HG03039 (cell line): ENCODE measurements around the gene ADAMTS17.

ENCODE experiments used
- ATAC-seq: cut with Tn5 transposase; IDR thresholded peaks from one replicate; pipeline ENCODE4 v1.9.1; 2021; ENCODE audit warnings: mild to moderate bottlenecking, moderate library complexity; ENCODE audit not compliant: unreplicated experiment

ADAMTS17 gene

DNA sequence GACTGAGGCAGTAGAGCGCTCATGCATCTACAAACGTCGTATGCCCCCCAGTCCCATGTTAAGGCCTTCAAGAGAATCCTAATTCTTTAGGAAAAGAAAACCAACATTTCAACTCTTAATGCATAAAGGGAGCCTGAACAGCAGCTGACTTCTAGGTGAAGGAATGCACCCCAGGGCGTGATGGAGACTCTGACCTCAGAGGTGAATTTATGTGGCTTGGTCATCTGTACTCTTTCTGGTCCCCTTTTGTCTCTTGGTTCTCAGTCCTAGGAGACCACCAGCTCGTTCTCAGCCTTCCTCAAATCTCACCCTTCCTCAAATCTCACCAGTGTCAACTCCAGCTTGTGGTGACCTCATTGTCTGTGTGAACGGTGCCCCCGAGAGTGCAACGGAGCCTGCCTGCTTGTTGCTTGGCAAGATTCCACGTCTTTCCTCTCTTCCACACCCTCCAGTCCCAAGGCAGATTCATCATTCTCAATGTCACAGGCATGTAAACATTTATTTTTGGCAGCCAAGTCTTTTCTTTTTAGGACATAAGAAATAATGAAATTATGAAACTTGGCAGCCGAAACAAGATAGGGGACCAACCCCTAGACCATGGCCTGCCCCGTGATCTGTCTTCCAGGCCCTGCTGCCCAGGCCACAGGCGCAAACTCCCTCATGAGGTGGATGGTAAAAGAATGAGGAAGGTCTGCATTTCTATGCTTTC is 166.2 kb downstream of the ADAMTS17 start:
- no peak for ATAC-seq

DNA sequence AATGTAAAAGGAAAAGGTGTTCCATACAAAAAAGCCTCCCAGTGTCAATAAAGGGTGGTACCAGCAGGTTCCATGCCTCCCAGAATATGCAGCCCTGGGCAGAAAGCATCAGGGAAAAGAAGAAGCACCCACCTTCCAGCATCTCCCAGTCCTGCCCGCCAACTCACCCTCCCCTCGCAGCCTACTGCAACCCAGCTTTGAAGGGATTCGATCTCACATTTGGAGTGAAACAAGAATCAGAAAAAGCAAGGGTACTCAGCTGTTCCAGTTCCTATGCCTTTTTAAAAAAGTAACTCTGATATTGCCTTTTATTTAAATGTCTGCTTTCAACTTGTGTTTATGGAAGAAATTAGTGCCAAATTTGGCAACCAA is 166.9 kb downstream of the ADAMTS17 start:
- no peak for ATAC-seq

DNA sequence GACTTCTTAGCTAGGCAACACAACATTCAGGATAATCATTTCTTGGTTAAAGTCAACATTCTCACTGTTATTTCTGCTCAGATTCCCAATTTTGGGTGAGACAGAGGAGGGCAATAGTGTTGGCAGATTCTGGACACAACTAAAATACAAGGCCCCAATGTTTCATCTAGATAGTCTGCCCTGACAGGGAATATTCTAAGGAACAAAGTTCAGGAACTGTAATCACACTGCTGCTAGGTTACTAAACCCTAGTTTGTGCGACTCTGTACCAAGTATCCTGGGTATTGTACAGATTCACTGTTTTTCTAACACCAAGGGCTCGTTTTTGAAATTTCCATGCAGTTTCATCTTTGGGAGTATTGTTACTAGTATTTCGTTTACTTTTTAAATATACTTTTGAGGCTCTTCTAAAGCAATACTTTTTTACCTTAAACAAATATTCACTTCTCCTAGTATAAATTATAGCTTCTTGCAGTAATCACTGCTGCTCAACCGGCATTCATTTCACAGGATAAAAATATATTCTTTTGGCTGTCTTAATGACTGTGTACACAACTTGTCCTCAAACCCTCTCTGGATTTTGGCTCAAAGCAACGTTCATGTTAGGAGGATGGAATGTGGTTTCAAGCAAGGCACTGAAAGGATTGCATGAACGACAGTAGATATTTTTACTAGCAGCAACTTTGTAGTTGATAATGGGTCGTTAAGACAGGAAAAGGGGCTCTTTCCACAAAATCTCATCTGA is 167.4 kb downstream of the ADAMTS17 start:
- no peak for ATAC-seq

DNA sequence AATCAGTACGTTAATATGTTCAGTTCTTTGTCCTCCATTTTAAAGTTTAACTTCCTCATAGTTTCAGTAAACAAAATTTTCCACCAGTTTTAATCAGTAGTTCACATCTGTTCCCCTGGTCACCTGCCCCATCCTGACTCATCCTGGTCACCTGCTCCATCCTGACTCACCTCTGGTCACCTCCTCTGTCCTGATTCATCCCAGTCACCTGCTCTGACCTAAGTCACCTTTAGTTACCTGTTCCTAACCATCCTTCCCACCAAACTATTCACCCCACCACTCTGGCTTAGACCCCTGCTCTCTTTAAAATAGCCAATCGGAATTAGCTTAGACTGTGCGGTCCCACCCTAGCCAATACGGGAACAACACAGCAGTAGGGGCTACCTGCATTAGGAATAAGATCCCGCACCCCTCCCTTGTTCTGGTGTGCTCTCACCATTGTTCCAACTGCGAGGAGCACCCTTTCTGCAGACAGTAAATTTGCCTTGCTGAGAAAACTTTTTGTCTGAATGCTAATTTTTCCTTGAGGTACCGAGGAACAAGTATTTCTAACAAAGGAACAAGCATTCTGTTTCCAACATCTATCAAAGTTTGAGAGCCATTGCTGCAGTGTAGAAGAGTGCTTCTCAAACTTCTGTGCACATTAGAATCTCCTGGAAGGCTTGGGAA is 169.3 kb downstream of the ADAMTS17 start:
- ATAC-seq, result no peak

DNA sequence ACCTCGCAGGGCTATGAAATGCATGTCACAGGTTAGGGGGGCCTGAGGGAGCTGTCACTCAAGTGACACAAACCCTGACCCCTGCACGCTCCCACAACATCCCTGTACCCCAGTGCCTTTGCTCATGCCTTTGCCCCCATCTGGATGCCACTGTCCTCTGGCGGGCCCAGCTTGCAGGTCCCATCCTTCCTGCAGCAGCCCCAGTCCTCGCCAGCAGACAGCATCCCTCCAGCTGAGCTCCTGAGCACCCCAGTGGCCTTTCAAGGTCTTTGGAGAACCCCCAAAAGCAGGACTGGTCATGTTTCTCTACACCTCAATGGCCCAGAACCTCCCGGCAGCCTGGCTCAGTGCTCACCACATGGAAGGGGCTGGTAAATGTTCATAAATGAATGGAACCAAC is 170.4 kb downstream of the ADAMTS17 start:
- ATAC-seq, result no peak

GRCh38 chr15:100170291-100171210 is 171.2 kb downstream of the ADAMTS17 start:
- peak; percentile 86 for ATAC-seq

GRCh38 chr15:100169615-100170290 is 172.0 kb downstream of the ADAMTS17 start:
- ATAC-seq, result no peak

DNA sequence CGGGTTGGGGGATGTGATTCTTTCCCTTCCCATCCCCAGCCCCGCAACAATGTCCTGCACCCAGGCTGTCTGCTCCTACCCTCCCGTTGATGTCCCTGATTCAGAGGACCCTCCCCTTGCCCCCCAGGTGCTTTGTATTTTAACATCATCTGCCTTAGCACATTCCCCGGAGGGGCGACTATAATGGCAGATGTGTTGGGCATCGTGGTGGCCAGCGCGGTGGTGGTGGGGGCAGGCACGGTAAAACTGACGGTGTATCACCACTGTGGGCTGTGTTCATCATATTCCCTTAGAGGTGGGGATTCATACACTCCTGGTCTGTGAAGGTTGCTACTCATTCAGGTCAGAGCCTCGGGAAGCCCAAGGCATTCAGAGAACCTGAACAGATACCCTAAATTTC is 173.0 kb downstream of the ADAMTS17 start:
- no peak for ATAC-seq

DNA sequence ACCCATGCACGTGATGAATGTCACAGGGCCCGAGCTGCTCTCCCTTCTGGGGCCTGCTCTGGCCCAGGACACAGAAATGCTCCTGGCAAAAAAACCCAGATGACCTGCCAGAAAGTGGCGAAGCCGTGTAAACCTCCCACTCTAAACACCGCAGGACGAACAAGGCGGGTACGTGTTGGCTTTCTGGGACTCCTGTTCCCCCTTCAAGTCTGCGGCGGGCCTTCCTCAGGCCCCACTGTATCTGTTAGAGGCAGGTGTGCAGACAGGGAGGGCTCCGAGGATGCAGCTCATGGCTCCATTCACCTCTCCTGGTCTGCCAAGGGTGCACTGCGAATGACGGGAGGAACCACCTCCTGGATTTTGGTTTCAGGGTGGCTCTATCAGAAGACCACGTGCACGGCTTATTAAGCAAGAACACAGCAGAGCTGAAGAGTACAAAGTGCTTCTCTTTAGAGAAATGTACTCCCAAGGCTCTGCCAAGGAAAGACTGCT is 173.8 kb downstream of the ADAMTS17 start:
- no peak for ATAC-seq

DNA sequence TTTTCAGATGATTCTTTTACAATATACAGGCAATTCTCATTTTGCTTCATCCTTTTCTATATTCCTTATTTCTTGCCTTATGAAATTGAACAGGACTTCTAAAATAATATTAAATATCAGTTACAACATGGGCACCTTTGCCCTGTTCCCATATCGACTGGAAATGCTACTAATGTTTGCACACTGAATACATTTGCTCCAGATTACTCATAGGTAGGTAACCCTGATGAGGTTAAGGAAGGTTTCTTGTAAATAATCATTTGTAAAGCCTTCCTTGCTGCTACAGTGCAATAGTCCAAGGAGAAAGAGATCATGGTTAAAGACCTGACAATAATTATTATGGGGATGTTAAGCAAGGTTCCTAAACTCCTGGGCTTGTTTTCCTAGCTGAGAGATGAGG is 175.5 kb downstream of the ADAMTS17 start:
- no peak for ATAC-seq

DNA sequence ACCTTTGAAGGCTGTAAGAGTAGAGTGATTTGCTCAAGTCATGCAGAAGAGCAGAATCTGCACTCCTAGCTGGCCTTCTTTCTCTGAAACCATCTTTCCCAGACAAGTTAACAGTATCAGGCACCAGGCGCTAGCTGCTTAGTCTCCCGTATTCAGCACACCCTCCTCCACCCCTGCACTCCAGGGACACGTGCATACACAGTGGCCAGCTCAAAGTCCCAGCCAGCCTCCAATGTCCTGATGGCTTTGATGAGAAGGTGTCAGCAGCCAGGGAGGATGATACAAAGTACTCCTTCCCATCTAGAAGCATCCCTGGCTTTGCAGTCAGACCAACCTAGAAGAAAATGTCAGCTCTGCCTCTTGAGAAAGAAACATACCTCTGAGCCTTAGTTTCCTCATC is 177.8 kb downstream of the ADAMTS17 start:
- no peak for ATAC-seq

DNA sequence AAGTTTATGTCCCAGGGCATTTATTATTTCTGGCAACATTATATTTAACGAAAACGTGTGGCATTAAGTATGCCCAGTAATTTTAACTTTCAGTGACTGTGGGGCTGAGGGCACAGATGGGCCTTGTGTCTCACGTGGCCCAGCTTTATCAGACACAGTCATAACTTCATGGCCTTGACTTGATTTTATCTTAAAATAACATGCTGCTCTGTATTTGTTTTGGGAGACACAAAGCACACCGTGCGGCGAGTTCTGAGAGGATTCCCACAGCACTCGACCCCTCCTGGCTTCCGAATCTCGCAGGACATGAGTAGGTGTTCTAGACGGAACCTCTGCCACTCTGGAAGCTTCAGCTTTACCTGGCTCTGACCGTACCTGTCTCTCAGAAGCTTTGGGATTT is 180.8 kb downstream of the ADAMTS17 start:
- no peak for ATAC-seq

DNA sequence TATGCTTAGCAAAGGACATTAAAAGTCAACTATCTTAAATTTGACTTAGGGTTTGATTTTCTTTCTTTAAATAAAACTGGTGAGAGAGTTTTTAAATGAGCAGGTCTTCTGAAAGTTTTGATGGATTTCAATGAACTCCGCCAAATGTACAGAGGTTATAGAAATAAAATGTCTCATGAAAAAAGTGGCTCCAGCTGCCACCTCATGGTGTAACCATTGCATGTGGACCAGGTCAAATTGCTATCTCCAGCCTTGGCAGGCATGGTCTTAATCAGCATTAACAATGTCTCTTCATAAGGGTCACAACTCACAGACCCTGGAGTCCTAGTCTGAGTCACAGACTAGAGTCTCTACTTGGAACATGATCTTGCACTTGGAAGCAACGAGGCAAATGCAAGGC is 182.3 kb downstream of the ADAMTS17 start:
- ATAC-seq, result no peak

- no peak for ATAC-seq
Measured at GRCh38 chr15:100158356-100158755, 183.4 kb downstream of the ADAMTS17 start.

- no peak for ATAC-seq
Measured at GRCh38 chr15:100156201-100156600, 185.6 kb downstream of the ADAMTS17 start.

GRCh38 chr15:100154338-100154737 is 187.4 kb downstream of the ADAMTS17 start:
- ATAC-seq, result no peak

DNA sequence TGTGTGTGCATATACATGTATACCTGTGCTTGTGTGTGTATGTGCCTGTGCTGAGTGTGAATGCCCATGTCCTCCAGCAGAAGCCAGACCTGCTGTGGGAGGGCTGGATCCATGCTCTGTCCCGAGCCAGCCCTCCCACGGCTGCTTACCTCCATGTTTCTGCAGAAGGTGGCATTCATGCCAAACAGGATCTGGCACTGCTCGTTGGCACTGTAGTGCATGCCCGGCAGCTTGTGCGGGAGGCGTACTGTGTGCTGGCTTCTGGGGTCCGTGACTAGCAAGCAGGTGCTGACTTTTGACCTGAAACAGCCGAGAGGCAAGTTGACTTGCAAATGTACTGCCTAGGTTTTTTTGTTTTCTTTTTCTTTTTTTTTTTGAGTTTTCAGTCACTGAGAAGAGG is 189.3 kb downstream of the ADAMTS17 start:
- ATAC-seq, result no peak

GRCh38 chr15:100150906-100151305 is 190.9 kb downstream of the ADAMTS17 start:
- ATAC-seq, result no peak

- no peak for ATAC-seq
Measured at GRCh38 chr15:100147828-100148227, 193.9 kb downstream of the ADAMTS17 start.

DNA sequence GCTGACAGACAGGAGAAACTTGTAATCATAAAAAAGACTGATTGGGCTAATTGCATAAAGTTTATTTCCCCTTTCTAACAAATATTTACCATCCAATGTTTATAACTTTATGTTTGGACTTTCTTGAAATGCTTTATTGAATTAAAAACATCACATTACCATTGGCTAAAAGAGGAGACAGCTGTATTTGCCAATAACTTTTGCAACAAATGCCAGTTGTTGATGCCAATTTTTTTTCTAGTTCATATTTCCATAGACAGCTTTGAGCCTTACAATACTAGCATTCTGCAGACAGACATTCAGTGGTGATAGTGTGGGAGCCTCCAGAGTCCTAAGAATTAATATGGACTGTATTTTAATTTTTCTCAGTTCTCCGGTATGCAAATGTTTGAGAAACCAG is 198.4 kb downstream of the ADAMTS17 start:
- no peak for ATAC-seq
